H1 (cell line): Measurements from ENCODE around the gene IGFL2. TPM values are rescaled to one million over a fixed set of nuclear protein-coding genes. Genes with fewer than 3 reads are reported as not detected.

Experiments
- CTCF ChIA-PET: fragments of 300-600 bp; sonication (Branson Sonifier 250); formaldehyde crosslinking; loops from one replicate; lab custom pipeline; 2021; ENCODE audit not compliant: partially characterized antibody; lab: Charles Lee
- POLR2A ChIA-PET: fragments of 300-600 bp; sonication (Branson Sonifier 250); formaldehyde crosslinking; loops from one replicate; lab custom pipeline; 2021; ENCODE audit warnings: inconsistent platforms; ENCODE audit not compliant: partially characterized antibody; lab: Charles Lee
- DNase-seq, 2 experiments: peaks; one replicate each; pipeline versions ENCODE4 v3.0.0 to v3.0.0-alpha.2; 2010 to 2022; ENCODE audit warnings: low spot score in 2 of 2, low read depth in 1 of 2, mixed read lengths in 1 of 2
- FAIRE-seq: peaks from 2 replicates; lab custom pipeline; 2011; peaks lifted over from hg19 to GRCh38; lab: Jason Lieb, UNC
- H2AFZ ChIP-seq: 2 replicates; pipeline ENCODE4 v1.8.1; 2012; ENCODE audit warnings: low read length, inconsistent platforms
- H2AK5ac ChIP-seq: 2 replicates; pipeline ENCODE4 v1.6.1; 2013; ENCODE audit warnings: low read depth, low read length
- H2BK120ac ChIP-seq: replicated peaks from 2 replicates; pipeline ENCODE3; 2013; ENCODE audit warnings: low read depth, low read length, inconsistent platforms
- H2BK12ac ChIP-seq: 2 replicates; pipeline ENCODE4 v1.6.1; 2013; ENCODE audit warnings: low read depth, low read length
- H2BK15ac ChIP-seq: 2 replicates; pipeline ENCODE4 v1.6.1; 2013; ENCODE audit warnings: low read length
- H2BK20ac ChIP-seq: 2 replicates; pipeline ENCODE4 v1.6.1; 2013; ENCODE audit warnings: low read length
- H2BK5ac ChIP-seq: 2 replicates; pipeline ENCODE4 v1.6.1; 2013; ENCODE audit warnings: low read depth, low read length
- H3K14ac ChIP-seq: 2 replicates; pipeline ENCODE4 v1.6.1; 2013; ENCODE audit warnings: inconsistent platforms; ENCODE audit not compliant: insufficient read length
- H3K18ac ChIP-seq: 2 replicates; pipeline ENCODE4 v1.6.1; 2013; ENCODE audit warnings: low read length; ENCODE audit errors: extremely low read depth
- H3K23ac ChIP-seq: 2 replicates; pipeline ENCODE4 v1.6.1; 2013; ENCODE audit warnings: inconsistent platforms; ENCODE audit not compliant: insufficient read length
- H3K23me2 ChIP-seq: 2 replicates; pipeline ENCODE4 v1.6.1; 2013; ENCODE audit warnings: low read depth, low read length
- H3K27ac ChIP-seq: 2 replicates; pipeline ENCODE4 v1.6.1; 2011; ENCODE audit warnings: low read depth, low read length, inconsistent platforms
- H3K27me3 ChIP-seq, 4 experiments: replicated peaks in 1 of 4; 1 replicate in 1 of 4; 2 replicates in 3 of 4; pipeline versions ENCODE4 v1.6.1 to v1.8.1; 2011 to 2013; ENCODE audit warnings: low read length in 3 of 4, mild to moderate bottlenecking in 3 of 4, inconsistent platforms in 2 of 4, mixed read lengths in 2 of 4, moderate library complexity in 1 of 4; ENCODE audit not compliant: control insufficient read depth in 3 of 4, insufficient read depth in 3 of 4; ENCODE audit errors: extremely low read depth in 1 of 4
- H3K36me3 ChIP-seq, 4 experiments: 2 replicates each; pipeline versions ENCODE4 v1.6.1 to v1.8.1; 2011 to 2013; ENCODE audit warnings: mild to moderate bottlenecking in 4 of 4, low read length in 3 of 4, moderate library complexity in 2 of 4, control low read depth in 1 of 4, inconsistent platforms in 1 of 4; ENCODE audit not compliant: insufficient read depth in 4 of 4, control insufficient read depth in 2 of 4
- H3K4ac ChIP-seq: replicated peaks from 2 replicates; pipeline ENCODE3; 2013; ENCODE audit warnings: low read length, low read depth, mixed read lengths, inconsistent platforms; ENCODE audit not compliant: insufficient read length
- H3K4me1 ChIP-seq, 4 experiments: replicated peaks in 1 of 4; 1 replicate in 1 of 4; 2 replicates in 3 of 4; pipeline versions ENCODE4 v1.6.1 to v1.8.1; 2011 to 2013; ENCODE audit warnings: low read length in 3 of 4, inconsistent platforms in 2 of 4, mixed read lengths in 1 of 4; ENCODE audit not compliant: insufficient read depth in 4 of 4, control insufficient read depth in 3 of 4
- H3K4me2 ChIP-seq, 2 experiments: 2 replicates each; pipeline versions ENCODE4 v1.6.1 to v1.8.1; 2011 to 2013; ENCODE audit warnings: low read depth in 2 of 2, low read length in 2 of 2, control low read depth in 1 of 2, inconsistent platforms in 1 of 2, mild to moderate bottlenecking in 1 of 2; ENCODE audit not compliant: insufficient read depth in 1 of 2
- H3K4me3 ChIP-seq, 4 experiments: fragments of 200-600, 300-600 bp in 1 of 4; sonication (generic), shearing (Covaris generic), sonication (Bioruptor Twin) in 1 of 4; 2 replicates each; pipeline versions ENCODE4 v1.5.1 to v1.8.1; 2011 to 2016; ENCODE audit warnings: low read length in 4 of 4, low read depth in 3 of 4, control low read depth in 2 of 4, inconsistent platforms in 2 of 4, mild to moderate bottlenecking in 2 of 4, mixed read lengths in 1 of 4, moderate library complexity in 1 of 4; ENCODE audit not compliant: insufficient read depth in 2 of 4; ENCODE audit errors: extremely low read depth in 1 of 4
- H3K56ac ChIP-seq: replicated peaks from 2 replicates; pipeline ENCODE3; 2013; ENCODE audit warnings: low read depth, mild to moderate bottlenecking, mixed read lengths, low read length, inconsistent platforms; ENCODE audit not compliant: insufficient read length
- H3K79me1 ChIP-seq: 2 replicates; pipeline ENCODE4 v1.6.1; 2013; ENCODE audit warnings: low read depth, low read length, control low read depth
- H3K79me2 ChIP-seq, 2 experiments: 2 replicates each; pipeline versions ENCODE4 v1.6.1 to v1.8.1; 2012 to 2013; ENCODE audit warnings: low read length in 2 of 2, mild to moderate bottlenecking in 2 of 2, inconsistent platforms in 1 of 2; ENCODE audit not compliant: insufficient read depth in 2 of 2, control insufficient read depth in 1 of 2
- H3K9ac ChIP-seq, 4 experiments: replicated peaks in 1 of 4; 1 replicate in 1 of 4; 2 replicates in 3 of 4; pipeline versions ENCODE4 v1.6.1 to v1.8.1; 2011 to 2013; ENCODE audit warnings: low read depth in 3 of 4, low read length in 3 of 4, control low read depth in 2 of 4, mild to moderate bottlenecking in 2 of 4, moderate library complexity in 2 of 4, inconsistent platforms in 1 of 4; ENCODE audit errors: extremely low read depth in 1 of 4
- H3K9me3 ChIP-seq, 2 experiments: 2 replicates each; pipeline versions ENCODE4 v1.6.1 to v1.8.1; 2012 to 2013; ENCODE audit warnings: mild to moderate bottlenecking in 2 of 2, moderate library complexity in 2 of 2, control low read depth in 1 of 2, inconsistent platforms in 1 of 2, low read depth in 1 of 2, low read length in 1 of 2, mixed read lengths in 1 of 2; ENCODE audit not compliant: insufficient read depth in 2 of 2
- H4K20me1 ChIP-seq, 2 experiments: replicated peaks in 1 of 2; 2 replicates each; pipeline versions ENCODE3 to v1.8.1; 2011 to 2013; ENCODE audit warnings: inconsistent platforms in 2 of 2, low read length in 2 of 2, mild to moderate bottlenecking in 1 of 2; ENCODE audit not compliant: insufficient read depth in 2 of 2, control insufficient read depth in 1 of 2
- H4K5ac ChIP-seq: 2 replicates; pipeline ENCODE4 v1.6.1; 2013; ENCODE audit warnings: low read length, low read depth, mixed read lengths, inconsistent platforms; ENCODE audit not compliant: insufficient read length
- H4K8ac ChIP-seq: 2 replicates; pipeline ENCODE4 v1.8.0; 2013; ENCODE audit warnings: mild to moderate bottlenecking, moderate library complexity, low read length, inconsistent platforms; ENCODE audit not compliant: insufficient read depth; ENCODE audit errors: extremely low read depth
- H4K91ac ChIP-seq: replicated peaks from 2 replicates; pipeline ENCODE3; 2013; ENCODE audit warnings: low read length, mixed read lengths, inconsistent platforms; ENCODE audit not compliant: insufficient read length
- CTCF ChIP-seq, 3 experiments: IDR thresholded peaks; 1 replicate in 2 of 3; 2 replicates in 1 of 3; pipeline versions ENCODE4 v1.5.1 to v1.6.1; 2011; ENCODE audit warnings: low read length in 3 of 3, mild to moderate bottlenecking in 3 of 3, inconsistent platforms in 2 of 3, low read depth in 1 of 3, moderate library complexity in 1 of 3; ENCODE audit not compliant: insufficient read depth in 1 of 3; ENCODE audit errors: control extremely low read depth in 1 of 3
- EGR1 ChIP-seq: IDR thresholded peaks from 2 replicates; pipeline ENCODE4 v1.6.1; 2011; ENCODE audit warnings: low read depth, low read length, borderline replicate concordance
- HDAC2 ChIP-seq, 2 experiments: fragments of 300-600 bp in 1 of 2; sonication (generic) in 1 of 2; IDR thresholded peaks; 2 replicates each; pipeline ENCODE4 v1.6.1; 2011 to 2012; ENCODE audit warnings: low read depth in 2 of 2, low read length in 2 of 2, mild to moderate bottlenecking in 2 of 2, moderate library complexity in 2 of 2, borderline replicate concordance in 1 of 2, inconsistent platforms in 1 of 2
- RAD21 ChIP-seq, 2 experiments: IDR thresholded peaks in 1 of 2; conservative IDR thresholded peaks in 1 of 2; 2 replicates each; pipeline ENCODE4 v1.6.1; 2011; ENCODE audit warnings: low read depth in 2 of 2, low read length in 2 of 2, improper control_type of control experiment in 1 of 2, inconsistent platforms in 1 of 2, mild to moderate bottlenecking in 1 of 2, moderate library complexity in 1 of 2
- RFX5 ChIP-seq: IDR thresholded peaks from 2 replicates; pipeline ENCODE4 v1.6.1; 2011; ENCODE audit warnings: low read depth, low read length, improper control_type of control experiment, borderline replicate concordance
- SP4 ChIP-seq: IDR thresholded peaks from 2 replicates; pipeline ENCODE4 v1.6.1; 2012; ENCODE audit warnings: low read length, inconsistent platforms
- SUZ12 ChIP-seq: fragments of 200-600 bp; sonication (generic); IDR thresholded peaks from 2 replicates; pipeline ENCODE4 v1.6.1; 2012; ENCODE audit warnings: mild to moderate bottlenecking, inconsistent platforms, low read length, moderate library complexity, mixed read lengths
- YY1 ChIP-seq: IDR thresholded peaks from 2 replicates; pipeline ENCODE4 v1.6.1; 2011; ENCODE audit warnings: low read depth, mild to moderate bottlenecking, low read length
- WGBS, 2 experiments: shearing (Covaris generic) in 1 of 2; methylation state at CpG; one replicate each; pipeline versions ENCODE4 v1.1.6 to v1.1.7; 2013 to 2015; ENCODE audit warnings: low lambda C conversion rate in 2 of 2, mixed read lengths in 2 of 2, inconsistent platforms in 1 of 2, low coverage in 1 of 2, missing lambda C conversion rate in 1 of 2; ENCODE audit not compliant: insufficient replicate concordance in 2 of 2, insufficient coverage in 1 of 2, insufficient read length in 1 of 2; ENCODE audit errors: extremely low coverage in 1 of 2, missing lambda C conversion rate in 1 of 2; 5-methylcytosine and 5-hydroxymethylcytosine counted together
- polyA plus RNA-seq, 7 experiments: library from polyadenylated mRNA; depleted of rRNA in 3 of 7; stranded (reverse) in 5 of 7; unstranded in 2 of 7; fragments of >200 nt in 5 of 7; fragments of 200-250 nt in 2 of 7; gene quantifications; 1 replicate in 5 of 7; 2 replicates in 1 of 7; 4 replicates in 1 of 7; pipeline versions ENCODE4 v1.2.1 to v1.2.3, GENCODE V29; 2011 to 2013; ENCODE audit warnings: missing spikeins in 2 of 7, mixed read lengths in 2 of 7
- total RNA-seq: library from RNA; stranded (reverse); fragmentation: NEBNext Ultra II Directional; extraction: Animal tissue kit (Norgen Biotek cat#: 25700); gene quantifications from 2 replicates; pipeline ENCODE4 v1.2.1, GENCODE V29; 2021

IGFL2 gene
- total and polyA plus RNA-seq, 2 of the 8 experiments (the other 6 are each of a cell fraction or from before 2014, with no cell fraction given) = not detected

GRCh38 chr19:46186101-46186716 is 38.2 kb downstream of the IGFL2 start:
- no peaks in the 10 kb centered on the region for H4K20me1 ChIP-seq
- no peak overlapping the region for H3K4me2 ChIP-seq
- no peak overlapping the region for H3K4me3 ChIP-seq
- H2AFZ ChIP-seq = no peak overlapping the region
- no peak for DNase-seq
- H3K4me1 ChIP-seq = no peaks in the 10 kb centered on the region
- no peaks in the 10 kb centered on the region for H3K36me3 ChIP-seq
- H4K5ac ChIP-seq = no peak overlapping the region
- no peak overlapping the region for H3K56ac ChIP-seq
- H3K23ac ChIP-seq = no peak overlapping the region
- POLR2A ChIA-PET = interaction anchor here (1.5 kb wide), 1 partner anchor 108 kb away, joined by 3 read pairs; no protein-coding TSS in a partner anchor
- H3K18ac ChIP-seq = no peak overlapping the region
- H4K8ac ChIP-seq = no peak overlapping the region
- no peaks in the 10 kb centered on the region for H3K9me3 ChIP-seq
- no peaks in the 10 kb centered on the region for H3K23me2 ChIP-seq
- CTCF ChIA-PET = interaction anchor here (0.6 to 4.3 kb wide), 7 partner anchors 8 to 111 kb away, joined by 3 to 23 read pairs (median 3); no protein-coding TSS in a partner anchor
- no peaks in the 10 kb centered on the region for H3K79me1 ChIP-seq
- H3K79me2 ChIP-seq = no peaks in the 10 kb centered on the region
- no peak overlapping the region for H3K9ac ChIP-seq
- no peak overlapping the region for H4K91ac ChIP-seq
- no peak overlapping the region for H2BK15ac ChIP-seq
- no peak overlapping the region for H2BK120ac ChIP-seq
- H3K4ac ChIP-seq = no peak overlapping the region
- 93% methylated on average over 20 of the region's 20 CpGs; no CpG with 5 or more reads in 1 of the 2 experiments for WGBS, 2 experiments
- H2BK20ac ChIP-seq = no peak overlapping the region
- H2BK5ac ChIP-seq = no peak overlapping the region
- no peak for FAIRE-seq
- H3K14ac ChIP-seq = no peak overlapping the region
- no peak overlapping the region for H2AK5ac ChIP-seq
- H2BK12ac ChIP-seq = no peak overlapping the region
- H3K27ac ChIP-seq = no peak overlapping the region
- H3K27me3 ChIP-seq = no peaks in the 10 kb centered on the region
- no peak for TF ChIP-seq SP4
- TF ChIP-seq CTCF (IDR thresholded peaks at IDR 0.05; ENCODE audit: control extremely low read depth in 1 of 3, insufficient read depth in 1 of 3, low read depth in 1 of 3, low read length in 3 of 3) = 0 out of 4 replicates have a peak, but pooled peaks of 1 of the 3 experiments have one; percentile 19
- TF ChIP-seq YY1 = no peak
- TF ChIP-seq RAD21 (IDR thresholded peaks at IDR 0.05 in 1 of 2, conservative IDR thresholded peaks at IDR 0.05 in 1 of 2; ENCODE audit: low read depth in 2 of 2, low read length in 2 of 2) = peak in 1 of 2 experiments; percentile 32; a peak in 1 of 4 replicates
- TF ChIP-seq SUZ12 = no peak
- TF ChIP-seq RFX5 = no peak
- no peak for TF ChIP-seq HDAC2 (IDR thresholded peaks at IDR 0.05; ENCODE audit: borderline replicate concordance in 1 of 2, low read depth in 2 of 2, low read length in 2 of 2)
- no peak for TF ChIP-seq EGR1
